HepG2 (cell line): ENCODE data around the gene TRPC4AP. TPM values are rescaled to one million over a fixed set of nuclear protein-coding genes. Genes with fewer than 3 reads are reported as not detected.

Experiments used
- ASH2L ChIP-seq: fragments of 300-600, 200-600 bp; sonication (generic); IDR thresholded peaks from 2 replicates; pipeline ENCODE4 v1.7.0; 2017; ENCODE audit warnings: low read depth, mild to moderate bottlenecking, moderate library complexity, mixed read lengths, low read length; ENCODE audit not compliant: insufficient read length
- FOXA1 ChIP-seq, 2 experiments: fragments of 450-650 bp in 1 of 2; sonication (generic) in 1 of 2; formaldehyde crosslinking in 1 of 2; IDR thresholded peaks; 2 replicates each; pipeline versions ENCODE4 v1.4.0 to v1.6.1; 2016 to 2020; ENCODE audit warnings: missing genetic modification reagents in 1 of 2
- KLF12 ChIP-seq: sonication (generic); formaldehyde crosslinking; IDR thresholded peaks from 2 replicates; pipeline ENCODE4 v1.4.0; 2020; ENCODE audit warnings: missing genetic modification reagents, borderline replicate concordance
- KLF9 ChIP-seq: IDR thresholded peaks from 2 replicates; pipeline ENCODE4 v1.6.1; 2016; ENCODE audit warnings: low read depth
- RELA ChIP-seq: sonication (generic); formaldehyde crosslinking; IDR thresholded peaks from 2 replicates; pipeline ENCODE4 v1.4.0; 2020; ENCODE audit warnings: missing genetic modification reagents
- SNAPC2 ChIP-seq: sonication (generic); formaldehyde crosslinking; IDR thresholded peaks from 2 replicates; pipeline ENCODE4 v1.8.1; 2022; ENCODE audit warnings: mild to moderate bottlenecking, missing genetic modification reagents
- SOX5 ChIP-seq: IDR thresholded peaks from 2 replicates; pipeline ENCODE4 v1.6.1; 2016; ENCODE audit warnings: borderline replicate concordance
- SOX6 ChIP-seq, 2 experiments: fragments of 450-650 bp in 1 of 2; sonication (generic) in 1 of 2; formaldehyde crosslinking in 1 of 2; IDR thresholded peaks; 2 replicates each; pipeline versions ENCODE4 v1.4.0 to v1.6.1; 2017 to 2020; ENCODE audit warnings: antibody characterized with exemption in 1 of 2, mild to moderate bottlenecking in 1 of 2, missing genetic modification reagents in 1 of 2
- ZNF180 ChIP-seq: sonication (generic); formaldehyde crosslinking; IDR thresholded peaks from 2 replicates; pipeline ENCODE4 v1.4.0; 2020; ENCODE audit warnings: low read depth, missing genetic modification reagents, borderline replicate concordance
- ZNF274 ChIP-seq: sonication (generic); formaldehyde crosslinking; IDR thresholded peaks from 2 replicates; pipeline ENCODE4 v1.5.1; 2020; ENCODE audit warnings: mild to moderate bottlenecking, missing genetic modification reagents
- ZNF329 ChIP-seq: sonication (generic); formaldehyde crosslinking; IDR thresholded peaks from 2 replicates; pipeline ENCODE4 v1.9.0; 2021; ENCODE audit warnings: low read depth, mild to moderate bottlenecking, missing genetic modification reagents
- ZNF33B ChIP-seq: sonication (generic); formaldehyde crosslinking; IDR thresholded peaks from 2 replicates; pipeline ENCODE4 v1.5.1; 2020; ENCODE audit warnings: mild to moderate bottlenecking, missing genetic modification reagents
- polyA plus RNA-seq, 8 experiments: library from polyadenylated mRNA; depleted of rRNA in 3 of 8; stranded (reverse) in 7 of 8; unstranded in 1 of 8; fragments of >200 nt; fragmentation: Illumina TruSeq in 4 of 8; extraction: Trizol in 4 of 8; gene quantifications; 2 replicates each; pipeline versions ENCODE4 v1.2.1 to v1.2.3, GENCODE V29; 2011 to 2016; ENCODE audit warnings: low read depth in 4 of 8, missing spikeins in 1 of 8, mixed read lengths in 1 of 8; ENCODE audit not compliant: insufficient read depth in 1 of 8
- total RNA-seq, 5 experiments: library from RNA; depleted of rRNA; stranded (reverse); fragments of >200 nt; fragmentation: Illumina TruSeq; extraction: Trizol; gene quantifications; 2 replicates each; pipeline ENCODE4 v1.2.3, GENCODE V29; 2016; ENCODE audit warnings: low read depth in 1 of 5
- TF ChIP-seq, protein P1 (sequence below): sonication (generic); formaldehyde crosslinking; IDR thresholded peaks from 2 replicates; pipeline ENCODE4 v1.4.0; 2020; ENCODE audit warnings: missing genetic modification reagents
- TF ChIP-seq, protein P2 (sequence below): sonication (generic); formaldehyde crosslinking; IDR thresholded peaks from 2 replicates; pipeline ENCODE4 v1.8.0; 2023; ENCODE audit warnings: mild to moderate bottlenecking, missing genetic modification reagents
- TF ChIP-seq, protein P3 (sequence below): fragments of 450-650 bp; IDR thresholded peaks from 2 replicates; pipeline ENCODE4 v1.6.1; 2017; ENCODE audit warnings: mild to moderate bottlenecking
- TF ChIP-seq, protein P4 (sequence below): sonication (generic); formaldehyde crosslinking; IDR thresholded peaks from 2 replicates; pipeline ENCODE4 v1.5.1; 2020; ENCODE audit warnings: mild to moderate bottlenecking, moderate library complexity, missing genetic modification reagents
- TF ChIP-seq, protein P5 (sequence below): sonication (generic); formaldehyde crosslinking; IDR thresholded peaks from 2 replicates; pipeline ENCODE4 v1.5.1; 2020; ENCODE audit warnings: mild to moderate bottlenecking, missing genetic modification reagents

The TRPC4AP gene
- total and polyA plus RNA-seq, 2 of the 13 experiments (the other 11 are each of a cell fraction or from before 2014, with no cell fraction given) = 136 to 137 TPM

DNA sequence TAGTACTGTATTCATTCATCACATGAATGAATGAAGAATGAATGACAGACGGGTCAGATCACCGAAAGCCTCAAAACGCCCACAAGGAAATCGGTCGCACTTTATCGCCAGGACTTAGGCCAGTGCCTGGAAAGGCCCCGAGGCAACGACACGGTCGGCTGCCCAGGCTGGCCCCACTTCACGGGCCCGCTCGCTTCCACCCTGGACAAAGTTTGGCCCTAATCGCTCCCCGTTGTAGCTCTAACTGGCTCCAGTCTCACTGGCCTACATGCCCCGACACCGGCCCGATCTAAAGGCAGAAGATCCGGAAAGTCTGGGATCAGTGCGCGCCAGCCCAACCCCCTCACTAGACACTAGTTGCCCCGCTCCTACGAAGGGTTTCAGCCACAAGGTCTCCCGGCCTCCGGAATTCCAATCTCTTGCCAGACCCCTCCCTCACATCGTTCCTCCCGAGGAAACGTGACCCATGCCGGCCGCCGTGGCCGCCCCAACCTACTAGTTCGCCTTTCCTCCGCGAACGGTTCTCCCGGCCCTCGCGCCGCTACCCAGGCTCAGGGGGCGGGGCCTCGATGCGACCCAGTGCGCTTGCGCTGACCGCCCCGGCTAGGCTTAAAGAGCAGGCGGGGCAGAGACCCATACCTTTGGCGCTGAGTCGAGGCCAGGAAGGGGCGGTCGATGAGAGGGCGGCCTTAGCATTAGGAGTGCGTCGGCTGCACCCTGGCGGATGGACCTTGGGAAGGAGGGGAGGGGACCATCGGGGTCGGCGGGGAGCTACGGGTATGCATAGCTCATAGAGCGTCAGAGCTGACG is 137.2 kb downstream of the TRPC4AP start, which contains the start of the genes GSS and MYH7B (continued):
- peak; percentile 64; the same call in 1 of the 2 replicates for TF ChIP-seq SOX5 (CRISPR knock-in tag)
- TF ChIP-seq, protein P1, sequence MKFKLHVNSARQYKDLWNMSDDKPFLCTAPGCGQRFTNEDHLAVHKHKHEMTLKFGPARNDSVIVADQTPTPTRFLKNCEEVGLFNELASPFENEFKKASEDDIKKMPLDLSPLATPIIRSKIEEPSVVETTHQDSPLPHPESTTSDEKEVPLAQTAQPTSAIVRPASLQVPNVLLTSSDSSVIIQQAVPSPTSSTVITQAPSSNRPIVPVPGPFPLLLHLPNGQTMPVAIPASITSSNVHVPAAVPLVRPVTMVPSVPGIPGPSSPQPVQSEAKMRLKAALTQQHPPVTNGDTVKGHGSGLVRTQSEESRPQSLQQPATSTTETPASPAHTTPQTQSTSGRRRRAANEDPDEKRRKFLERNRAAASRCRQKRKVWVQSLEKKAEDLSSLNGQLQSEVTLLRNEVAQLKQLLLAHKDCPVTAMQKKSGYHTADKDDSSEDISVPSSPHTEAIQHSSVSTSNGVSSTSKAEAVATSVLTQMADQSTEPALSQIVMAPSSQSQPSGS = peak; percentile 80
- no peak for TF ChIP-seq SOX6 (IDR thresholded peaks at IDR 0.05)
- TF ChIP-seq SOX6 (CRISPR knock-in tag; IDR thresholded peaks at IDR 0.05) = peak; percentile 78
- TF ChIP-seq ZNF33B (CRISPR knock-in tag) = peak; percentile 98
- TF ChIP-seq ZNF180 (CRISPR knock-in tag) = no peak; the same call in 1 of the 2 replicates
- peak; percentile 99 for TF ChIP-seq ASH2L
- peak; percentile 90; the same call in 1 of the 2 replicates for TF ChIP-seq SNAPC2
- 0 out of 2 replicates have a peak, but pooled peaks have one; percentile 90 for TF ChIP-seq RELA (CRISPR knock-in tag)
- TF ChIP-seq, protein P2, sequence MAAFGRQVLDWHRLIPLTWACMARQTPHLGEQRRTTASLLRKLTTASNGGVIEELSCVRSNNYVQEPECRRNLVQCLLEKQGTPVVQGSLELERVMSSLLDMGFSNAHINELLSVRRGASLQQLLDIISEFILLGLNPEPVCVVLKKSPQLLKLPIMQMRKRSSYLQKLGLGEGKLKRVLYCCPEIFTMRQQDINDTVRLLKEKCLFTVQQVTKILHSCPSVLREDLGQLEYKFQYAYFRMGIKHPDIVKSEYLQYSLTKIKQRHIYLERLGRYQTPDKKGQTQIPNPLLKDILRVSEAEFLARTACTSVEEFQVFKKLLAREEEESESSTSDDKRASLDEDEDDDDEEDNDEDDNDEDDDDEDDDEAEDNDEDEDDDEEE (CRISPR knock-in tag) = peak; percentile 68; the same call in 1 of the 2 replicates
- TF ChIP-seq, protein P3, sequence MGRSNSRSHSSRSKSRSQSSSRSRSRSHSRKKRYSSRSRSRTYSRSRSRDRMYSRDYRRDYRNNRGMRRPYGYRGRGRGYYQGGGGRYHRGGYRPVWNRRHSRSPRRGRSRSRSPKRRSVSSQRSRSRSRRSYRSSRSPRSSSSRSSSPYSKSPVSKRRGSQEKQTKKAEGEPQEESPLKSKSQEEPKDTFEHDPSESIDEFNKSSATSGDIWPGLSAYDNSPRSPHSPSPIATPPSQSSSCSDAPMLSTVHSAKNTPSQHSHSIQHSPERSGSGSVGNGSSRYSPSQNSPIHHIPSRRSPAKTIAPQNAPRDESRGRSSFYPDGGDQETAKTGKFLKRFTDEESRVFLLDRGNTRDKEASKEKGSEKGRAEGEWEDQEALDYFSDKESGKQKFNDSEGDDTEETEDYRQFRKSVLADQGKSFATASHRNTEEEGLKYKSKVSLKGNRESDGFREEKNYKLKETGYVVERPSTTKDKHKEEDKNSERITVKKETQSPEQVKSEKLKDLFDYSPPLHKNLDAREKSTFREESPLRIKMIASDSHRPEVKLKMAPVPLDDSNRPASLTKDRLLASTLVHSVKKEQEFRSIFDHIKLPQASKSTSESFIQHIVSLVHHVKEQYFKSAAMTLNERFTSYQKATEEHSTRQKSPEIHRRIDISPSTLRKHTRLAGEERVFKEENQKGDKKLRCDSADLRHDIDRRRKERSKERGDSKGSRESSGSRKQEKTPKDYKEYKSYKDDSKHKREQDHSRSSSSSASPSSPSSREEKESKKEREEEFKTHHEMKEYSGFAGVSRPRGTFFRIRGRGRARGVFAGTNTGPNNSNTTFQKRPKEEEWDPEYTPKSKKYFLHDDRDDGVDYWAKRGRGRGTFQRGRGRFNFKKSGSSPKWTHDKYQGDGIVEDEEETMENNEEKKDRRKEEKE = no peak
- TF ChIP-seq, protein P4, sequence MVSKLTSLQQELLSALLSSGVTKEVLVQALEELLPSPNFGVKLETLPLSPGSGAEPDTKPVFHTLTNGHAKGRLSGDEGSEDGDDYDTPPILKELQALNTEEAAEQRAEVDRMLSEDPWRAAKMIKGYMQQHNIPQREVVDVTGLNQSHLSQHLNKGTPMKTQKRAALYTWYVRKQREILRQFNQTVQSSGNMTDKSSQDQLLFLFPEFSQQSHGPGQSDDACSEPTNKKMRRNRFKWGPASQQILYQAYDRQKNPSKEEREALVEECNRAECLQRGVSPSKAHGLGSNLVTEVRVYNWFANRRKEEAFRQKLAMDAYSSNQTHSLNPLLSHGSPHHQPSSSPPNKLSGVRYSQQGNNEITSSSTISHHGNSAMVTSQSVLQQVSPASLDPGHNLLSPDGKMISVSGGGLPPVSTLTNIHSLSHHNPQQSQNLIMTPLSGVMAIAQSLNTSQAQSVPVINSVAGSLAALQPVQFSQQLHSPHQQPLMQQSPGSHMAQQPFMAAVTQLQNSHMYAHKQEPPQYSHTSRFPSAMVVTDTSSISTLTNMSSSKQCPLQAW (CRISPR knock-in tag) = peak; percentile 98
- TF ChIP-seq ZNF329 (CRISPR knock-in tag) = no peak; the same call in 1 of the 2 replicates
- TF ChIP-seq KLF9 (CRISPR knock-in tag) = peak; percentile 93
- TF ChIP-seq, protein P5, sequence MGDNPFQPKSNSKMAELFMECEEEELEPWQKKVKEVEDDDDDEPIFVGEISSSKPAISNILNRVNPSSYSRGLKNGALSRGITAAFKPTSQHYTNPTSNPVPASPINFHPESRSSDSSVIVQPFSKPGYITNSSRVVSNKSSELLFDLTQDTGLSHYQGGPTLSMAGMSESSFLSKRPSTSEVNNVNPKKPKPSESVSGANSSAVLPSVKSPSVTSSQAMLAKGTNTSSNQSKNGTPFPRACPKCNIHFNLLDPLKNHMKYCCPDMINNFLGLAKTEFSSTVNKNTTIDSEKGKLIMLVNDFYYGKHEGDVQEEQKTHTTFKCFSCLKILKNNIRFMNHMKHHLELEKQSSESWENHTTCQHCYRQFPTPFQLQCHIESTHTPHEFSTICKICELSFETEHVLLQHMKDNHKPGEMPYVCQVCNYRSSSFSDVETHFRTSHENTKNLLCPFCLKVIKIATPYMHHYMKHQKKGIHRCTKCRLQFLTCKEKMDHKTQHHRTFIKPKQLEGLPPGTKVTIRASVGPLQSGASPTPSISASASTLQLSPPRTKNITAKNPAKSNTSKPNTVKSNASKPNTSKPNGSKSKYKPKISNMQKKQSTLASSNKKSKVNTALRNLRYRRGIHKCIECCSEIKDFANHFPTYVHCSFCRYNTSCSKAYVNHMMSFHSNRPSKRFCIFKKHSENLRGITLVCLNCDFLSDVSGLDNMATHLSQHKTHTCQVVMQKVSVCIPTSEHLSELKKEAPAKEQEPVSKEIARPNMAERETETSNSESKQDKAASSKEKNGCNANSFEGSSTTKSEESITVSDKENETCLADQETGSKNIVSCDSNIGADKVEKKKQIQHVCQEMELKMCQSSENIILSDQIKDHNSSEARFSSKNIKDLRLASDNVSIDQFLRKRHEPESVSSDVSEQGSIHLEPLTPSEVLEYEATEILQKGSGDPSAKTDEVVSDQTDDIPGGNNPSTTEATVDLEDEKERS (CRISPR knock-in tag) = peak; percentile 90; the same call in 1 of the 2 replicates
- TF ChIP-seq ZNF274 (CRISPR knock-in tag) = no peak; the same call in none of the 2 replicates
- peak; percentile 87; the same call in 1 of the 2 replicates for TF ChIP-seq KLF12
- TF ChIP-seq FOXA1 (IDR thresholded peaks at IDR 0.05) = no peak
- TF ChIP-seq FOXA1 (CRISPR knock-in tag; IDR thresholded peaks at IDR 0.05) = peak; percentile 37; the same call in 1 of the 2 replicates
